Breast epithelium (tissue), 4 donors: ENCODE data around the gene MARCHF3. TPM values are rescaled to one million over a fixed set of nuclear protein-coding genes. Genes with fewer than 3 reads are reported as not detected.

Experiments used
- DNase-seq, 2 donors: peaks; one replicate each; pipeline ENCODE4 v3.0.0-alpha.2; 2019; ENCODE audit warnings: low spot score in 2 of 2
- H3K27ac ChIP-seq, 2 donors: fragments of 200-600 bp; sonication (generic) in 1 of 2; one replicate each; pipeline ENCODE4 v1.5.1; 2016 to 2019; ENCODE audit warnings: mild to moderate bottlenecking in 1 of 2
- H3K27me3 ChIP-seq, 2 donors: fragments of 200-600 bp; sonication (generic) in 1 of 2; one replicate each; pipeline versions ENCODE4 v1.5.1 to v1.6.0; 2017 to 2019; ENCODE audit warnings: control low read depth in 1 of 2, mild to moderate bottlenecking in 1 of 2
- H3K36me3 ChIP-seq: fragments of 200-600 bp; one replicate; pipeline ENCODE4 v1.5.1; 2019
- H3K4me1 ChIP-seq, 2 donors: fragments of 200-600 bp; sonication (generic); one replicate each; pipeline ENCODE4 v1.5.1; 2016 to 2019; ENCODE audit warnings: control low read depth in 1 of 2
- H3K4me3 ChIP-seq, 3 donors: fragments of 200-600 bp; sonication (generic); 1 replicate in 2 of 3; 2 replicates in 1 of 3; pipeline ENCODE4 v1.5.1; 2016 to 2019; ENCODE audit warnings: mild to moderate bottlenecking in 3 of 3, moderate library complexity in 2 of 3
- H3K9me3 ChIP-seq, 2 donors: fragments of 200-600 bp; sonication (generic) in 1 of 2; one replicate each; pipeline ENCODE4 v1.5.1; 2016 to 2019; ENCODE audit warnings: control low read depth in 1 of 2
- CTCF ChIP-seq, 3 donors: fragments of 450-650 bp; IDR thresholded peaks; one replicate each; pipeline ENCODE4 v1.5.1; 2016 to 2017; ENCODE audit warnings: antibody characterized with exemption in 3 of 3, mild to moderate bottlenecking in 3 of 3, moderate library complexity in 3 of 3
- POLR2A ChIP-seq: fragments of 450-650 bp; IDR thresholded peaks from one replicate; pipeline ENCODE4 v1.6.1; 2016; ENCODE audit warnings: antibody characterized with exemption, mild to moderate bottlenecking, moderate library complexity
- POLR2AphosphoS5 ChIP-seq, 3 donors: sonication (generic); formaldehyde crosslinking; IDR thresholded peaks; one replicate each; pipeline ENCODE4 v1.6.1; 2017; ENCODE audit warnings: antibody characterized with exemption in 3 of 3
- intact Hi-C: fragments of 100-400 bp; cut with DNase I; formaldehyde crosslinking; loops from one replicate; pipeline ENCODE4 v1.15.1; 2023; ENCODE audit warnings: low total_unique reads
- total RNA-seq, 3 donors: library from RNA; depleted of rRNA; stranded (reverse); fragments of >200 nt; gene quantifications; one replicate each; pipeline ENCODE4 v1.1.0, GENCODE V29; 2016

Gene MARCHF3
- total RNA-seq, 3 donors from 2014 or later, result 7.5 to 16.1 (median 11.6) TPM

- DNase-seq, result no peak
- Histone ChIP-seq H3K9me3 (no peaks in the 10 kb centered on the region), H3K4me1 (no peaks in the 10 kb centered on the region), H3K36me3 (no peaks in the 10 kb centered on the region), H3K27me3 (no peaks in the 10 kb centered on the region), H3K4me3 (no peak overlapping the region), H3K27ac (no peak overlapping the region)
- intact Hi-C loops, result no loop called here
- TF ChIP-seq POLR2A (no peak), CTCF (IDR thresholded peaks at IDR 0.05) (no peak), POLR2AphosphoS5 (IDR thresholded peaks at IDR 0.05) (no peak)
Measured at GRCh38 chr5:126881821-126882600, 148.3 kb downstream of the MARCHF3 start.

DNA sequence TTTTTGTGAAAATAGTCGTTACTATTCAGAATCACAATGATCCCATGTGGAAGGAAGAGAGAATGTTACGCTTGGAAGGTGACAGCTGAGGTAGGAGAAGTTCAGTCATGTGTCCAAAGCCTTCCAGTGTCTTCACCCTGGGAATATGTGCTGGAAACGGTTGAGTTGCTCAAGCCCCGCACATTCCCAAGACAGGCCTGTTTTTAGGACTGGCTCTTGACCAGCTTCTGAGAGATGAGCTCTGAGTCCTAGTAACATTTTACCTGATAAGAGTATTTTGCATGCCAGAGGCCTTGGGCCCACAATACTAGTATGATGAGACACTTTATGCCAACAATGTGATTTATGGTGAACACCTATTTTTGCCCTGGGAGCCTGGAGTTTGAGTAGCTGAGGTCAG is 151.7 kb downstream of the MARCHF3 start:
- intact Hi-C loops, result no loop called here
- H3K36me3 ChIP-seq, result no peaks in the 10 kb centered on the region
- no peaks in the 10 kb centered on the region for H3K9me3 ChIP-seq
- H3K4me3 ChIP-seq, result no peak overlapping the region
- TF ChIP-seq POLR2A, result no peak
- TF ChIP-seq POLR2AphosphoS5 (IDR thresholded peaks at IDR 0.05), result no peak
- TF ChIP-seq CTCF (IDR thresholded peaks at IDR 0.05), result no peak
- H3K27ac ChIP-seq, result no peak overlapping the region
- H3K4me1 ChIP-seq, result no peaks in the 10 kb centered on the region
- no peaks in the 10 kb centered on the region for H3K27me3 ChIP-seq
- DNase-seq, result no peak

GRCh38 chr5:126878085-126878484 is 152.3 kb downstream of the MARCHF3 start:
- Histone ChIP-seq H3K4me1 (no peaks in the 10 kb centered on the region), H3K36me3 (no peaks in the 10 kb centered on the region), H3K27ac (no peak overlapping the region), H3K9me3 (no peaks in the 10 kb centered on the region), H3K4me3 (no peak overlapping the region), H3K27me3 (no peaks in the 10 kb centered on the region)
- DNase-seq, result no peak
- intact Hi-C loops, result no loop called here
- TF ChIP-seq POLR2AphosphoS5 (IDR thresholded peaks at IDR 0.05), result no peak

- intact Hi-C loops, result no loop called here
- DNase-seq, result no peak
- no peaks in the 10 kb centered on the region for H3K4me1 ChIP-seq
- no peak overlapping the region for H3K27ac ChIP-seq
- TF ChIP-seq POLR2A, result no peak
- no peak for TF ChIP-seq CTCF (IDR thresholded peaks at IDR 0.05)
- no peaks in the 10 kb centered on the region for H3K36me3 ChIP-seq
- no peak overlapping the region for H3K4me3 ChIP-seq
- no peaks in the 10 kb centered on the region for H3K27me3 ChIP-seq
- H3K9me3 ChIP-seq, result no peaks in the 10 kb centered on the region
Measured at GRCh38 chr5:126877602-126878001, 152.8 kb downstream of the MARCHF3 start.

DNA sequence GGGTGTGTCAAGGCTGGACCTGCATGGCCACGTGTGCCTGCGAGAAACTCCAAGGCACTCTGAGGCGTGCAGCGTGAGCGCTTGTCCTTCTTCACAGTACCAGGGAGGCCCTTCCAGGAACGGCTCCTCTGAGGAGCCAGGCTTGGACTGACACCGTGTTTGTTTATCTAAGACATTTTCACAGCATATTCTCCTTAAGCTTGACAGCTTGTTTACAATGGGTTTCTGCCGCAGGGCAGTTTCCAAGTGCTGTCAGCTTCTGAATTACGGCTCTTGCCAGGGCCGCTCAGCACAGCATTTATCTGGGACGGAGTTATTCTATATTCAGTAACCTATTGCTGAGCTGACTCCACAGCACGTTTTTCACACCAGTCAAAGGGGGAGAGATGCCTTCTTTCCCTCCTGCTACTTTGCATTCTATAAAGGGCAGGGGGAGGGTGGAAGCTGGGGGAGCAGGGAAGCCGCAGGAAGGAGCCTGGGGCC is 155.0 kb downstream of the MARCHF3 start:
- Histone ChIP-seq H3K4me1 (no peaks in the 10 kb centered on the region), H3K27ac (no peak overlapping the region), H3K4me3 (no peak overlapping the region), H3K9me3 (no peaks in the 10 kb centered on the region), H3K27me3 (no peaks in the 10 kb centered on the region), H3K36me3 (no peaks in the 10 kb centered on the region)
- DNase-seq, result no peak
- TF ChIP-seq POLR2AphosphoS5 (IDR thresholded peaks at IDR 0.05) (no peak), POLR2A (no peak), CTCF (IDR thresholded peaks at IDR 0.05) (no peak)
- intact Hi-C loops, result no loop called here
